ENCODE measurements around the gene MID1. TPM values are rescaled to one million over a fixed set of nuclear protein-coding genes. Genes with fewer than 3 reads are reported as not detected.
A peak's percentile ranks its signal among the peaks of the same experiment; 100 is the strongest.

The MID1 gene
- total RNA-seq, 6 experiments from 2014 or later = 17.9 to 21.8 (median 18.6) TPM

DNA sequence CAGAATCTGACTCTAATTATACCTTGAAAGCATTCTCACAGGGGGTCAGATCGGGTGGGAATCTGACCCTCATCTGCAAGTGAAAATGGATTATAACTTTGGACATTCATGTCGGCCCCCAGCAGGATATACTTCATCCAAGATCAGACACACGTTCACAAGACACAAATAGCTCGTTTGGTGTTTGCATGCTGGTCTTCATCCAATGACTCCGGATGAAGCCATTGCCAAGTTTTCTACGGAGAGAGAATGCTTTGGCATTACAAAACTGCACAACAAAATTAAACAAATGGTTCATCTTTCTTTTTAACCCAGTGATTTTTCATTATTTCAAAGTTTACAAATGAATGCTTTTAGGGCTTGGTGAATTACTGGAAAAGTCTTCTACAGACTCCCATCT, 105.5 kb downstream of the MID1 start:
- no peaks in the 10 kb centered on the region for H3K27me3 Mint-ChIP-seq (ENCODE audit: insufficient read depth)
- H3K9me3 Mint-ChIP-seq = no peaks in the 10 kb centered on the region
- H3K4me1 Mint-ChIP-seq (ENCODE audit: low read depth) = peaks cover 25% of the 10 kb centered on the region
- TF ChIP-seq, protein P1, sequence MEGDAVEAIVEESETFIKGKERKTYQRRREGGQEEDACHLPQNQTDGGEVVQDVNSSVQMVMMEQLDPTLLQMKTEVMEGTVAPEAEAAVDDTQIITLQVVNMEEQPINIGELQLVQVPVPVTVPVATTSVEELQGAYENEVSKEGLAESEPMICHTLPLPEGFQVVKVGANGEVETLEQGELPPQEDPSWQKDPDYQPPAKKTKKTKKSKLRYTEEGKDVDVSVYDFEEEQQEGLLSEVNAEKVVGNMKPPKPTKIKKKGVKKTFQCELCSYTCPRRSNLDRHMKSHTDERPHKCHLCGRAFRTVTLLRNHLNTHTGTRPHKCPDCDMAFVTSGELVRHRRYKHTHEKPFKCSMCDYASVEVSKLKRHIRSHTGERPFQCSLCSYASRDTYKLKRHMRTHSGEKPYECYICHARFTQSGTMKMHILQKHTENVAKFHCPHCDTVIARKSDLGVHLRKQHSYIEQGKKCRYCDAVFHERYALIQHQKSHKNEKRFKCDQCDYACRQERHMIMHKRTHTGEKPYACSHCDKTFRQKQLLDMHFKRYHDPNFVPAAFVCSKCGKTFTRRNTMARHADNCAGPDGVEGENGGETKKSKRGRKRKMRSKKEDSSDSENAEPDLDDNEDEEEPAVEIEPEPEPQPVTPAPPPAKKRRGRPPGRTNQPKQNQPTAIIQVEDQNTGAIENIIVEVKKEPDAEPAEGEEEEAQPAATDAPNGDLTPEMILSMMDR (IDR thresholded peaks at IDR 0.05) = no peak
- no peak overlapping the region for H3K27ac Mint-ChIP-seq
- peaks cover 9% of the 10 kb centered on the region; the same call in 1 of the 2 replicates for H3K36me3 Mint-ChIP-seq (ENCODE audit: low read depth)
- DNase-seq = no peak
- H3K4me3 Mint-ChIP-seq = no peak overlapping the region

DNA sequence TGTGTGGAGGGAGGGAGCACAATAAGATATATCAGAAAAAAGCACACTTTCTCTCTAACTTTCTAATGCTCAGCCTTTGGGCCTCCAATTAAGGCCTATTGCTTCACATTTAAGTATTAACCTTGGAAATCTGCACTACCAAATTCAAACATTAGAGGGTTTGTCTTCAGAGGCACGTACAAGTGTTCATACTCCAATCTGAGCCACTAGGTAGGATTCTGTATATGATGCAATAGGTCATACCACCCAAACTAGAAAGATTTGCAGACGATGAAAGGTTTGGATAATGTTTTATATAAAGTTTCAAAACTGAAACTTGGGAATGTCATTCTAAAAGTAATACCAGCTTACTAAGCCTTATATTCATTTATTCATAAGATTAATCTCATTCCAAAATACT, 106.4 kb downstream of the MID1 start:
- no peaks in the 10 kb centered on the region for H3K27me3 Mint-ChIP-seq (ENCODE audit: insufficient read depth)
- H3K4me3 Mint-ChIP-seq = no peak overlapping the region
- H3K4me1 Mint-ChIP-seq (ENCODE audit: low read depth) = peaks cover 19% of the 10 kb centered on the region
- DNase-seq = no peak
- no peaks in the 10 kb centered on the region for H3K9me3 Mint-ChIP-seq
- TF ChIP-seq, protein P1 (IDR thresholded peaks at IDR 0.05) = no peak
- H3K36me3 Mint-ChIP-seq (ENCODE audit: low read depth) = peaks cover 9% of the 10 kb centered on the region; the same call in 1 of the 2 replicates
- no peak overlapping the region for H3K27ac Mint-ChIP-seq

DNA sequence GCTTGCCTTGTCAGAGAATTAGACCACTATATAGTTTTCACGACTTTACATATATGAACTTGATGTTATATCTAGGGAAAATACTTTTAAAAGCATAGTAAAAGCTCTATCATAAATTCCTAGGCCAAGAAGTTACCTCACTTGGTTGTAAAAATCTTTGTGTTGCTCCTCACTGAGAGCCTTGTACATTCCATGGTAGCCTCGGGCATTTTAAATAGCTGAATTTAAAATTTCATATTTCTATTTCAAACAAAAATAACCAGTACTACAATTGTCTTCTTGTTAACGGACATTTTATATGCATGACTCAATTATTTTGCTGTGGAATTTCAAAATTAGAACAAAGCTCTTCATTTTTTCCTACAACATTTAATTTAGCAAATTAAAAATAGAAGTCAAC, 107.6 kb downstream of the MID1 start:
- Mint-ChIP-seq H3K4me1 (ENCODE audit: low read depth) (peaks cover 28% of the 10 kb centered on the region), H3K36me3 (ENCODE audit: low read depth) (peaks cover 10% of the 10 kb centered on the region), H3K4me3 (no peak overlapping the region), H3K27ac (no peak overlapping the region), H3K9me3 (no peaks in the 10 kb centered on the region), H3K27me3 (ENCODE audit: insufficient read depth) (no peaks in the 10 kb centered on the region)
- no peak for DNase-seq
- TF ChIP-seq, protein P1 (IDR thresholded peaks at IDR 0.05) = no peak

GRCh38 chrX:10512258-10512657, 108.1 kb downstream of the MID1 start:
- H3K4me3 Mint-ChIP-seq = no peak overlapping the region
- no peaks in the 10 kb centered on the region for H3K9me3 Mint-ChIP-seq
- peaks cover 8% of the 10 kb centered on the region for H3K36me3 Mint-ChIP-seq (ENCODE audit: low read depth)
- H3K27ac Mint-ChIP-seq = no peak overlapping the region; the same call in 1 of the 2 replicates
- H3K27me3 Mint-ChIP-seq (ENCODE audit: insufficient read depth) = no peaks in the 10 kb centered on the region
- TF ChIP-seq, protein P1 (IDR thresholded peaks at IDR 0.05) = no peak
- peak; percentile 28 for DNase-seq
- H3K4me1 Mint-ChIP-seq (ENCODE audit: low read depth) = peaks cover 30% of the 10 kb centered on the region

GRCh38 chrX:10509397-10509796, 111.0 kb downstream of the MID1 start:
- Mint-ChIP-seq H3K27me3 (ENCODE audit: insufficient read depth) (no peaks in the 10 kb centered on the region), H3K9me3 (no peaks in the 10 kb centered on the region), H3K27ac (no peak overlapping the region), H3K4me3 (no peak overlapping the region), H3K36me3 (ENCODE audit: low read depth) (peaks cover 5% of the 10 kb centered on the region), H3K4me1 (ENCODE audit: low read depth) (peaks cover 34% of the 10 kb centered on the region)
- DNase-seq = no peak
- TF ChIP-seq, protein P1 (IDR thresholded peaks at IDR 0.05) = no peak

- Mint-ChIP-seq H3K36me3 (ENCODE audit: low read depth) (peaks cover 5% of the 10 kb centered on the region), H3K4me3 (no peak overlapping the region), H3K9me3 (no peaks in the 10 kb centered on the region), H3K4me1 (ENCODE audit: low read depth) (peaks cover 34% of the 10 kb centered on the region), H3K27ac (peak overlapping the region; percentile 15), H3K27me3 (ENCODE audit: insufficient read depth) (no peaks in the 10 kb centered on the region)
- no peak for DNase-seq
- TF ChIP-seq, protein P1 (IDR thresholded peaks at IDR 0.05) = no peak
Measured at GRCh38 chrX:10508891-10509290, 111.5 kb downstream of the MID1 start.
